HFF-Myc (cell line): ENCODE measurements around the gene DLGAP4.

Experiments used
- DNase-seq: peaks from one replicate; pipeline ENCODE4 v3.0.0-alpha.2; 2011; ENCODE audit warnings: low read depth; ENCODE audit errors: extremely low read depth
- H3K4me3 ChIP-seq: replicated peaks from 2 replicates; pipeline ENCODE4 v1.5.1; 2011; ENCODE audit warnings: low read depth, mild to moderate bottlenecking, control low read depth, low read length
- CTCF ChIP-seq: IDR thresholded peaks from 2 replicates; pipeline ENCODE4 v1.5.1; 2012; ENCODE audit warnings: mild to moderate bottlenecking, low read depth, low read length, control low read depth; ENCODE audit errors: missing control alignments

The DLGAP4 gene

GRCh38 chr20:36285746-36286447 lies 20.2 kb upstream of the DLGAP4 start:
- no peak for DNase-seq
- TF ChIP-seq CTCF: no peak
- no peak overlapping the region for H3K4me3 ChIP-seq

- H3K4me3 ChIP-seq: no peak overlapping the region
- DNase-seq: no peak
- TF ChIP-seq CTCF: no peak
These were observed 8.5 kb upstream of the DLGAP4 start for GRCh38 chr20:36297656-36298055.

- TF ChIP-seq CTCF: no peak
- DNase-seq: no peak
- H3K4me3 ChIP-seq: no peak overlapping the region
These were observed 8.1 kb upstream of the DLGAP4 start for GRCh38 chr20:36298061-36298460.

GRCh38 chr20:36298795-36299339 lies 7.3 kb upstream of the DLGAP4 start:
- no peak for DNase-seq
- H3K4me3 ChIP-seq: no peak overlapping the region
- no peak for TF ChIP-seq CTCF

- DNase-seq: no peak
- no peak overlapping the region for H3K4me3 ChIP-seq
- TF ChIP-seq CTCF: no peak
These were observed 6.7 kb upstream of the DLGAP4 start for GRCh38 chr20:36299459-36299858.

- DNase-seq: no peak
- no peak overlapping the region for H3K4me3 ChIP-seq
- no peak for TF ChIP-seq CTCF
These were observed 4.6 kb upstream of the DLGAP4 start for GRCh38 chr20:36301359-36302119.
